A673 (cell line): ENCODE measurements around the gene EVI2B. TPM values are rescaled to one million over a fixed set of nuclear protein-coding genes. Genes with fewer than 3 reads are reported as not detected.
"Not testable (repeated sequence)": the region's sequence is repeated elsewhere in the genome, so short reads cannot be mapped to it uniquely, and the experiment has no call there.

Source experiments
- BruUV-seq: library from RNA; stranded (reverse); fragments of 400-500 nt; replicated peaks from 2 replicates; lab custom pipeline; 2021; lab: Mats Ljungman, UMichigan
- CTCF ChIA-PET: fragments of 300-600 bp; sonication (Branson Sonifier 250); formaldehyde crosslinking; loops from one replicate; lab custom pipeline; 2022; ENCODE audit warnings: antibody characterized with exemption; lab: Charles Lee
- POLR2A ChIA-PET: fragments of 300-600 bp; sonication (Branson Sonifier 250); formaldehyde crosslinking; loops from one replicate; lab custom pipeline; 2022; ENCODE audit warnings: antibody characterized with exemption; ENCODE audit not compliant: low non-redundant PET; lab: Charles Lee
- DNase-seq: peaks from one replicate; pipeline ENCODE4 v3.0.0-alpha.2; 2015; ENCODE audit warnings: low spot score
- H3K27ac ChIP-seq: fragments of 200-600 bp; sonication (generic); 2 replicates; pipeline ENCODE4 v1.5.1; 2016; ENCODE audit warnings: mixed run types, low read depth, mild to moderate bottlenecking, mixed read lengths, antibody characterized with exemption, low read length; ENCODE audit not compliant: poor library complexity, severe bottlenecking
- H3K27me3 ChIP-seq: fragments of 200-600 bp; sonication (generic); replicated peaks from 2 replicates; pipeline ENCODE4 v1.6.1; 2017; ENCODE audit warnings: mixed run types, low read depth, mild to moderate bottlenecking, mixed read lengths, antibody characterized with exemption, low read length; ENCODE audit not compliant: insufficient read depth, poor library complexity
- H3K36me3 ChIP-seq: fragments of 200-600 bp; sonication (generic); 2 replicates; pipeline ENCODE4 v1.6.1; 2016; ENCODE audit warnings: mixed run types, mild to moderate bottlenecking, mixed read lengths, antibody characterized with exemption, low read length; ENCODE audit not compliant: insufficient read depth, poor library complexity, severe bottlenecking
- H3K4me1 ChIP-seq: fragments of 200-600 bp; sonication (generic); 2 replicates; pipeline ENCODE4 v1.6.1; 2017; ENCODE audit warnings: mixed run types, mild to moderate bottlenecking, mixed read lengths, antibody characterized with exemption, low read length; ENCODE audit not compliant: insufficient read depth, poor library complexity, severe bottlenecking
- H3K4me3 ChIP-seq: fragments of 200-600 bp; sonication (generic); 2 replicates; pipeline ENCODE4 v1.5.1; 2016; ENCODE audit warnings: low read depth, mixed run types, mild to moderate bottlenecking, mixed read lengths, low read length; ENCODE audit not compliant: poor library complexity, severe bottlenecking
- H3K9me3 ChIP-seq: fragments of 200-600 bp; sonication (generic); 2 replicates; pipeline ENCODE4 v1.6.1; 2016; ENCODE audit warnings: mixed run types, low read depth, mild to moderate bottlenecking, mixed read lengths, antibody characterized with exemption, low read length; ENCODE audit not compliant: poor library complexity, severe bottlenecking
- CTCF ChIP-seq: fragments of 300-800, 200-600 bp; sonication (generic); conservative IDR thresholded peaks from 2 replicates; pipeline ENCODE4 v1.5.1; 2017; ENCODE audit warnings: low read depth, mild to moderate bottlenecking, antibody characterized with exemption, low read length, moderate library complexity, mixed read lengths
- EZH2 ChIP-seq: fragments of 200-600 bp; sonication (generic); IDR thresholded peaks from 2 replicates; pipeline ENCODE4 v1.6.1; 2017; ENCODE audit warnings: borderline replicate concordance, low read depth, mild to moderate bottlenecking, mixed read lengths, antibody characterized with exemption, low read length; ENCODE audit not compliant: poor library complexity, severe bottlenecking
- intact Hi-C: fragments of 100-400 bp; cut with micrococcal nuclease; formaldehyde crosslinking; loops from one replicate; pipeline ENCODE4 v1.10.0; 2022; ENCODE audit not compliant: unreplicated experiment
- total RNA-seq: library from RNA; stranded (reverse); gene quantifications from 2 replicates; pipeline ENCODE4 v1.2.3, GENCODE V29; 2021

The EVI2B gene
- total RNA-seq, 1 experiment from 2014 or later, result 0.92 TPM

- intact Hi-C loops, result no loop called here
Measured at GRCh38 chr17:31355935-31356334, 42.1 kb upstream of the EVI2B start.

GRCh38 chr17:31349454-31349853 is 35.6 kb upstream of the EVI2B start:
- ChIA-PET POLR2A (no interaction called here), CTCF (no interaction called here)
- intact Hi-C loops, result no loop called here
- H3K27ac ChIP-seq, result no peak overlapping the region
- H3K36me3 ChIP-seq, result peaks cover 4% of the 10 kb centered on the region
- H3K27me3 ChIP-seq, result no peaks in the 10 kb centered on the region
- DNase-seq, result no peak
- no peaks in the 10 kb centered on the region for H3K4me1 ChIP-seq
- no peaks in the 10 kb centered on the region for H3K9me3 ChIP-seq
- no peak overlapping the region for H3K4me3 ChIP-seq
- TF ChIP-seq CTCF, result no peak
- no peak for TF ChIP-seq EZH2
- no TSS peak for BruUV-seq

More at GRCh38 chr17:31355935-31356334, 42.1 kb upstream of the EVI2B start:
- H3K27ac ChIP-seq, result no peak overlapping the region
- peaks cover 3% of the 10 kb centered on the region for H3K36me3 ChIP-seq
- H3K4me3 ChIP-seq, result no peak overlapping the region
- H3K27me3 ChIP-seq, result no peaks in the 10 kb centered on the region
- no peak for TF ChIP-seq EZH2
- TF ChIP-seq CTCF, result no peak
- CTCF ChIA-PET, result no interaction called here
- H3K9me3 ChIP-seq, result no peaks in the 10 kb centered on the region
- H3K4me1 ChIP-seq, result no peaks in the 10 kb centered on the region
- DNase-seq, result no peak
- BruUV-seq, result no TSS peak
- POLR2A ChIA-PET, result no interaction called here

GRCh38 chr17:31345191-31345747 is 31.4 kb upstream of the EVI2B start:
- H3K9me3 ChIP-seq, BruUV-seq, H3K27me3 ChIP-seq, intact Hi-C loops, POLR2A ChIA-PET, H3K36me3 ChIP-seq, H3K4me1 ChIP-seq, CTCF ChIA-PET, H3K4me3 ChIP-seq, H3K27ac ChIP-seq, DNase-seq: not testable (repeated sequence)
